Small intestine (tissue), 7 donors: ENCODE results near the gene TRMT10B. TPM values are rescaled to one million over a fixed set of nuclear protein-coding genes. Genes with fewer than 3 reads are reported as not detected.
"Not testable (repeated sequence)": the region's sequence is repeated elsewhere in the genome, so short reads cannot be mapped to it uniquely, and the experiment has no call there.

Source experiments
- DNase-seq, 2 donors: peaks; one replicate each; pipeline versions ENCODE4 v3.0.0 to v3.0.0-alpha.2; 2013
- FAIRE-seq: peaks from 2 replicates; lab custom pipeline; 2012; peaks lifted over from hg19 to GRCh38; lab: Jason Lieb, UNC
- H3K27ac ChIP-seq, 3 donors: one replicate each; pipeline ENCODE4 v1.5.1; 2013; ENCODE audit warnings: low read length in 2 of 3, mild to moderate bottlenecking in 2 of 3, control low read depth in 1 of 3, inconsistent platforms in 1 of 3, low read depth in 1 of 3, moderate library complexity in 1 of 3
- H3K27me3 ChIP-seq, 3 donors: one replicate each; pipeline ENCODE4 v1.6.1; 2013; ENCODE audit warnings: low read length in 3 of 3, inconsistent platforms in 1 of 3; ENCODE audit not compliant: control insufficient read depth in 3 of 3, insufficient read depth in 3 of 3
- H3K36me3 ChIP-seq, 3 donors: one replicate each; pipeline ENCODE4 v1.6.1; 2013; ENCODE audit warnings: low read length in 3 of 3, inconsistent platforms in 1 of 3, low read depth in 1 of 3, mild to moderate bottlenecking in 1 of 3, moderate library complexity in 1 of 3; ENCODE audit not compliant: control insufficient read depth in 3 of 3, insufficient read depth in 2 of 3
- H3K4me1 ChIP-seq, 3 donors: one replicate each; pipeline ENCODE4 v1.6.1; 2013; ENCODE audit warnings: low read length in 2 of 3, inconsistent platforms in 1 of 3, low read depth in 1 of 3, mild to moderate bottlenecking in 1 of 3, moderate library complexity in 1 of 3; ENCODE audit not compliant: control insufficient read depth in 3 of 3, insufficient read depth in 2 of 3
- H3K4me3 ChIP-seq, 3 donors: one replicate each; pipeline ENCODE4 v1.5.1; 2013; ENCODE audit warnings: low read length in 3 of 3, control low read depth in 1 of 3, inconsistent platforms in 1 of 3, low read depth in 1 of 3, mild to moderate bottlenecking in 1 of 3, moderate library complexity in 1 of 3
- H3K9me3 ChIP-seq, 2 donors: one replicate each; pipeline ENCODE4 v1.6.1; 2013; ENCODE audit warnings: low read depth in 1 of 2, low read length in 1 of 2; ENCODE audit not compliant: control insufficient read depth in 2 of 2, insufficient read depth in 1 of 2
- WGBS, 3 donors: extraction: QIAGEN DNeasy Blood & Tissue Kit; methylation state at CpG; one replicate each; pipeline ENCODE4 v1.1.7; 2013; 5-methylcytosine and 5-hydroxymethylcytosine counted together
- polyA plus RNA-seq, 4 donors: library from polyadenylated mRNA; stranded (reverse) in 3 of 4; unstranded in 1 of 4; fragments of 200-250 nt in 3 of 4; fragments of 120-200 nt in 1 of 4; gene quantifications; one replicate each; pipeline versions ENCODE4 v1.2.1 to v1.2.3, GENCODE V29; 2013
- donor health status: healthy with polysubstance abuse.
- donor health status: control.
- donor health status: control.
- donor health status: Bipolar disorder and iron deficiency.
- donor health status: healthy.

Gene TRMT10B
- polyA plus RNA-seq, 4 donors = 4.5 to 21.6 (median 5.6) TPM

GRCh38 chr9:37740631-37741328 is 12.8 kb upstream of the TRMT10B start:
- DNase-seq (no peak), FAIRE-seq (no peak)
- WGBS, 3 donors = 78 to 87% (median 83%) methylated on average over 14 to 15 of the region's 15 CpGs
- H3K36me3 ChIP-seq = no peaks in the 10 kb centered on the region
- H3K4me3 ChIP-seq = no peak overlapping the region
- H3K27ac ChIP-seq = no peak overlapping the region
- no peaks in the 10 kb centered on the region for H3K4me1 ChIP-seq
- no peaks in the 10 kb centered on the region for H3K9me3 ChIP-seq
- peaks cover 0 to 6% (median 2%) of the 10 kb centered on the region in 3 donors for H3K27me3 ChIP-seq

GRCh38 chr9:37745970-37746369 is 7.6 kb upstream of the TRMT10B start:
- FAIRE-seq = no peak
- 80 to 90% (median 85%) methylated on average over 8 of the region's 8 CpGs for WGBS, 3 donors

GRCh38 chr9:37746448-37747270 is 6.9 kb upstream of the TRMT10B start:
- Histone ChIP-seq H3K27me3 (peaks cover 0 to 3% (median 0%) of the 10 kb centered on the region in 3 donors), H3K9me3 (no peaks in the 10 kb centered on the region), H3K36me3 (no peaks in the 10 kb centered on the region), H3K27ac (no peak overlapping the region), H3K4me1 (no peaks in the 10 kb centered on the region), H3K4me3 (no peak overlapping the region)
- DNase-seq = no peak
- no peak for FAIRE-seq
- WGBS, 3 donors = 76 to 80% (median 79%) methylated on average over 24 of the region's 24 CpGs

More at GRCh38 chr9:37745970-37746369, 7.6 kb upstream of the TRMT10B start:
- Histone ChIP-seq H3K4me3 (no peak overlapping the region), H3K9me3 (no peaks in the 10 kb centered on the region), H3K27me3 (peaks cover 0 to 3% (median 0%) of the 10 kb centered on the region in 3 donors), H3K27ac (no peak overlapping the region), H3K36me3 (no peaks in the 10 kb centered on the region), H3K4me1 (no peaks in the 10 kb centered on the region)
- no peak for DNase-seq

- Histone ChIP-seq H3K4me3 (no peak overlapping the region), H3K27ac (no peak overlapping the region), H3K27me3 (peaks cover 0 to 3% (median 0%) of the 10 kb centered on the region in 3 donors), H3K36me3 (no peaks in the 10 kb centered on the region), H3K4me1 (no peaks in the 10 kb centered on the region), H3K9me3 (no peaks in the 10 kb centered on the region)
- DNase-seq (peak; percentile 73 to 81), FAIRE-seq (no peak)
- WGBS, 3 donors = 21 to 32% (median 25%) methylated on average over 3 of the region's 3 CpGs
Measured at GRCh38 chr9:37747271-37747753, 6.3 kb upstream of the TRMT10B start.

- Histone ChIP-seq H3K4me3 (no peak overlapping the region), H3K9me3 (peaks cover 0 to 4% of the 10 kb centered on the region in 2 donors), H3K4me1 (no peaks in the 10 kb centered on the region), H3K27ac (no peak overlapping the region), H3K27me3 (peaks cover 0 to 3% (median 0%) of the 10 kb centered on the region in 3 donors), H3K36me3 (no peaks in the 10 kb centered on the region)
- no peak for FAIRE-seq
- 30 to 56% (median 45%) methylated on average over 5 of the region's 5 CpGs for WGBS, 3 donors
- no peak for DNase-seq
Measured at GRCh38 chr9:37749129-37749528, 4.5 kb upstream of the TRMT10B start.

- Histone ChIP-seq H3K9me3 (peaks cover 0 to 4% of the 10 kb centered on the region in 2 donors), H3K4me3 (no peak overlapping the region), H3K27ac (no peak overlapping the region), H3K27me3 (no peaks in the 10 kb centered on the region), H3K4me1 (peaks cover 0 to 3% (median 0%) of the 10 kb centered on the region in 3 donors), H3K36me3 (no peaks in the 10 kb centered on the region)
- 75 to 77% (median 77%) methylated on average over 6 of the region's 6 CpGs for WGBS, 3 donors
- no peak for FAIRE-seq
- no peak for DNase-seq
Measured at GRCh38 chr9:37751186-37751585, 2.4 kb upstream of the TRMT10B start.

- not testable (repeated sequence) for H3K36me3 ChIP-seq, H3K9me3 ChIP-seq, FAIRE-seq, H3K27ac ChIP-seq, DNase-seq, H3K27me3 ChIP-seq, H3K4me3 ChIP-seq, H3K4me1 ChIP-seq
- WGBS, 3 donors = 94 to 97% (median 94%) methylated on average over 15 to 30 of the region's 30 CpGs
Measured at GRCh38 chr9:37751704-37752103, 1.9 kb upstream of the TRMT10B start.

- not testable (repeated sequence) for H3K4me3 ChIP-seq, H3K27me3 ChIP-seq, H3K27ac ChIP-seq, H3K9me3 ChIP-seq, H3K4me1 ChIP-seq, H3K36me3 ChIP-seq, DNase-seq, FAIRE-seq
- WGBS, 3 donors = 94 to 98% (median 96%) methylated on average over 7 to 13 of the region's 13 CpGs
Measured at GRCh38 chr9:37752112-37752511, 1.5 kb upstream of the TRMT10B start.
